ENCODE results near the gene HMCES. TPM values are rescaled to one million over a fixed set of nuclear protein-coding genes. Genes with fewer than 3 reads are reported as not detected.
A peak's percentile ranks its signal among the peaks of the same experiment; 100 is the strongest.

The HMCES gene
- total and polyA plus RNA-seq, 4 donors, result 13.7 to 18.2 (median 15.3) TPM

- TF ChIP-seq, protein P1, sequence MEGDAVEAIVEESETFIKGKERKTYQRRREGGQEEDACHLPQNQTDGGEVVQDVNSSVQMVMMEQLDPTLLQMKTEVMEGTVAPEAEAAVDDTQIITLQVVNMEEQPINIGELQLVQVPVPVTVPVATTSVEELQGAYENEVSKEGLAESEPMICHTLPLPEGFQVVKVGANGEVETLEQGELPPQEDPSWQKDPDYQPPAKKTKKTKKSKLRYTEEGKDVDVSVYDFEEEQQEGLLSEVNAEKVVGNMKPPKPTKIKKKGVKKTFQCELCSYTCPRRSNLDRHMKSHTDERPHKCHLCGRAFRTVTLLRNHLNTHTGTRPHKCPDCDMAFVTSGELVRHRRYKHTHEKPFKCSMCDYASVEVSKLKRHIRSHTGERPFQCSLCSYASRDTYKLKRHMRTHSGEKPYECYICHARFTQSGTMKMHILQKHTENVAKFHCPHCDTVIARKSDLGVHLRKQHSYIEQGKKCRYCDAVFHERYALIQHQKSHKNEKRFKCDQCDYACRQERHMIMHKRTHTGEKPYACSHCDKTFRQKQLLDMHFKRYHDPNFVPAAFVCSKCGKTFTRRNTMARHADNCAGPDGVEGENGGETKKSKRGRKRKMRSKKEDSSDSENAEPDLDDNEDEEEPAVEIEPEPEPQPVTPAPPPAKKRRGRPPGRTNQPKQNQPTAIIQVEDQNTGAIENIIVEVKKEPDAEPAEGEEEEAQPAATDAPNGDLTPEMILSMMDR (IDR thresholded peaks at IDR 0.05; ENCODE audit: low read depth, low read length, missing input control), result peak; percentile 20
- TF ChIP-seq GABPA (IDR thresholded peaks at IDR 0.05 in 1 of 2, conservative IDR thresholded peaks at IDR 0.05 in 1 of 2) (no peak), REST (IDR thresholded peaks at IDR 0.05) (peak; percentile 89), YY1 (IDR thresholded peaks at IDR 0.05) (peak; percentile 45), RXRA (IDR thresholded peaks at IDR 0.05) (no peak), RAD21 (IDR thresholded peaks at IDR 0.05) (peak in 1 of 2 donors; percentile 46), TAF1 (conservative IDR thresholded peaks at IDR 0.05) (no peak), ATF3 (IDR thresholded peaks at IDR 0.05) (no peak), FOXA2 (IDR thresholded peaks at IDR 0.05) (no peak), SP1 (IDR thresholded peaks at IDR 0.05) (peak; percentile 71), EGR1 (IDR thresholded peaks at IDR 0.05; ENCODE audit: low read depth in 2 of 2) (no peak), HNF4G (IDR thresholded peaks at IDR 0.05) (no peak), FOXA1 (IDR thresholded peaks at IDR 0.05) (no peak)
- Histone ChIP-seq H3K36me3 (ENCODE audit: control insufficient read depth in 4 of 4, insufficient read depth in 3 of 4, low read depth in 1 of 4, low read length in 3 of 4) (no peaks in the 10 kb centered on the region), H3K9ac (ENCODE audit: low read depth in 1 of 2, low read length in 2 of 2) (peak overlapping the region in 1 of 2 donors; percentile 66), H3K9me3 (ENCODE audit: control insufficient read depth in 4 of 4, low read length in 3 of 4) (no peaks in the 10 kb centered on the region), H3K27me3 (ENCODE audit: control insufficient read depth in 4 of 4, insufficient read depth in 4 of 4, low read length in 3 of 4) (no peaks in the 10 kb centered on the region), H3K4me3 (ENCODE audit: low read depth in 1 of 3, low read length in 3 of 3) (peak overlapping the region; percentile 69 to 88 (median 76)), H3K27ac (ENCODE audit: low read depth in 1 of 2, low read length in 2 of 2) (peak overlapping the region; percentile 77 to 78), H3K4me1 (ENCODE audit: control insufficient read depth in 4 of 4, insufficient read depth in 4 of 4, low read length in 3 of 4) (peaks cover 9 to 22% (median 19%) of the 10 kb centered on the region in 4 donors)
- DNase-seq (ENCODE audit: low spot score), result peak; percentile 97
- WGBS, result under 1% methylated on average over 65 of the region's 65 CpGs
Measured at GRCh38 chr3:129316248-129317013, 37.8 kb downstream of the HMCES start.

- no peak for TF ChIP-seq MAX (IDR thresholded peaks at IDR 0.05)
- TF ChIP-seq TAF1 (conservative IDR thresholded peaks at IDR 0.05), result no peak
- TF ChIP-seq GABPA (IDR thresholded peaks at IDR 0.05 in 1 of 2, conservative IDR thresholded peaks at IDR 0.05 in 1 of 2), result no peak
- no peak for TF ChIP-seq HNF4G (IDR thresholded peaks at IDR 0.05)
- TF ChIP-seq, protein P2, sequence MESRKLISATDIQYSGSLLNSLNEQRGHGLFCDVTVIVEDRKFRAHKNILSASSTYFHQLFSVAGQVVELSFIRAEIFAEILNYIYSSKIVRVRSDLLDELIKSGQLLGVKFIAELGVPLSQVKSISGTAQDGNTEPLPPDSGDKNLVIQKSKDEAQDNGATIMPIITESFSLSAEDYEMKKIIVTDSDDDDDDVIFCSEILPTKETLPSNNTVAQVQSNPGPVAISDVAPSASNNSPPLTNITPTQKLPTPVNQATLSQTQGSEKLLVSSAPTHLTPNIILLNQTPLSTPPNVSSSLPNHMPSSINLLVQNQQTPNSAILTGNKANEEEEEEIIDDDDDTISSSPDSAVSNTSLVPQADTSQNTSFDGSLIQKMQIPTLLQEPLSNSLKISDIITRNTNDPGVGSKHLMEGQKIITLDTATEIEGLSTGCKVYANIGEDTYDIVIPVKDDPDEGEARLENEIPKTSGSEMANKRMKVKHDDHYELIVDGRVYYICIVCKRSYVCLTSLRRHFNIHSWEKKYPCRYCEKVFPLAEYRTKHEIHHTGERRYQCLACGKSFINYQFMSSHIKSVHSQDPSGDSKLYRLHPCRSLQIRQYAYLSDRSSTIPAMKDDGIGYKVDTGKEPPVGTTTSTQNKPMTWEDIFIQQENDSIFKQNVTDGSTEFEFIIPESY (IDR thresholded peaks at IDR 0.05), result no peak
- Histone ChIP-seq H3K4me1 (ENCODE audit: control insufficient read depth in 4 of 4, insufficient read depth in 4 of 4, low read length in 3 of 4) (peaks cover 9 to 22% (median 19%) of the 10 kb centered on the region in 4 donors), H3K4me3 (ENCODE audit: low read depth in 1 of 3, low read length in 3 of 3) (peak overlapping the region; percentile 69 to 88 (median 76)), H3K27me3 (ENCODE audit: control insufficient read depth in 4 of 4, insufficient read depth in 4 of 4, low read length in 3 of 4) (no peaks in the 10 kb centered on the region), H3K9ac (ENCODE audit: low read depth in 1 of 2, low read length in 2 of 2) (no peak overlapping the region), H3K36me3 (ENCODE audit: control insufficient read depth in 4 of 4, insufficient read depth in 3 of 4, low read depth in 1 of 4, low read length in 3 of 4) (no peaks in the 10 kb centered on the region), H3K9me3 (ENCODE audit: control insufficient read depth in 4 of 4, low read length in 3 of 4) (no peaks in the 10 kb centered on the region), H3K27ac (ENCODE audit: low read depth in 1 of 2, low read length in 2 of 2) (peak overlapping the region in 1 of 2 donors; percentile 77)
- 44% methylated on average over 15 of the region's 15 CpGs for WGBS
- DNase-seq (ENCODE audit: low spot score), result no peak
Measured at GRCh38 chr3:129317014-129317771, 38.5 kb downstream of the HMCES start.
